ENCODE results near the gene COL23A1. TPM values are rescaled to one million over a fixed set of nuclear protein-coding genes. Genes with fewer than 3 reads are reported as not detected.
A peak's percentile ranks its signal among the peaks of the same experiment; 100 is the strongest.
"Not testable (repeated sequence)": the region's sequence is repeated elsewhere in the genome, so short reads cannot be mapped to it uniquely, and the experiment has no call there.

Gene COL23A1
- total and polyA plus RNA-seq, 2 experiments from 2014 or later = 1.1 to 5.1 TPM

- Histone ChIP-seq H4K20me1 (ENCODE audit: insufficient read depth, poor library complexity, severe bottlenecking) (no peaks in the 10 kb centered on the region), H3K36me3 (replicated peaks; ENCODE audit: insufficient read depth, low read depth) (no peaks in the 10 kb centered on the region), H3K4me2 (peak overlapping the region; percentile 99), H3K9me3 (ENCODE audit: low read depth) (no peaks in the 10 kb centered on the region), H3K4me1 (ENCODE audit: insufficient read depth) (peaks cover 10% of the 10 kb centered on the region), H3K27me3 (peaks cover 32% of the 10 kb centered on the region), H2AFZ (no peak overlapping the region), H3K27ac (no peak overlapping the region), H3K9me2 (replicated peaks; ENCODE audit: insufficient read depth) (no peaks in the 10 kb centered on the region), H3K4me3 (no peak overlapping the region), H3K79me2 (no peaks in the 10 kb centered on the region)
- DNase-seq (ENCODE audit: low spot score) = no peak
- WGBS (ENCODE audit: low lambda C conversion rate, missing lambda C conversion rate) = 73% methylated on average over 8 of the region's 8 CpGs
- TF ChIP-seq EZH2 (IDR thresholded peaks at IDR 0.05; ENCODE audit: borderline replicate concordance) = no peak
- TF ChIP-seq CTCF (IDR thresholded peaks at IDR 0.05; ENCODE audit: poor library complexity) = no peak
- no peak for TF ChIP-seq EZH2phosphoT487 (IDR thresholded peaks at IDR 0.05; ENCODE audit: low read depth, severe bottlenecking, unreplicated experiment)
Observed at GRCh38 chr5:178588769-178589168, 1.4 kb downstream of the COL23A1 start.

GRCh38 chr5:178587763-178588611 lies 2.2 kb downstream of the COL23A1 start:
- H3K36me3 ChIP-seq (replicated peaks; ENCODE audit: insufficient read depth, low read depth) = no peaks in the 10 kb centered on the region
- no peak overlapping the region for H3K27ac ChIP-seq
- no peak overlapping the region for H3K4me2 ChIP-seq
- TF ChIP-seq EZH2phosphoT487 (IDR thresholded peaks at IDR 0.05; ENCODE audit: low read depth, severe bottlenecking, unreplicated experiment) (no peak), EZH2 (IDR thresholded peaks at IDR 0.05; ENCODE audit: borderline replicate concordance) (no peak), CTCF (IDR thresholded peaks at IDR 0.05; ENCODE audit: poor library complexity) (no peak)
- no peaks in the 10 kb centered on the region for H3K9me2 ChIP-seq (replicated peaks; ENCODE audit: insufficient read depth)
- H3K27me3 ChIP-seq = peaks cover 32% of the 10 kb centered on the region
- H3K79me2 ChIP-seq = no peaks in the 10 kb centered on the region
- DNase-seq (ENCODE audit: low spot score) = no peak
- H2AFZ ChIP-seq = no peak overlapping the region
- H4K20me1 ChIP-seq (ENCODE audit: insufficient read depth, poor library complexity, severe bottlenecking) = no peaks in the 10 kb centered on the region
- 52% methylated on average over 13 of the region's 13 CpGs for WGBS (ENCODE audit: low lambda C conversion rate, missing lambda C conversion rate)
- peaks cover 10% of the 10 kb centered on the region for H3K4me1 ChIP-seq (ENCODE audit: insufficient read depth)
- H3K9me3 ChIP-seq (ENCODE audit: low read depth) = no peaks in the 10 kb centered on the region
- no peak overlapping the region for H3K4me3 ChIP-seq

- Histone ChIP-seq H3K4me2 (no peak overlapping the region), H4K20me1 (ENCODE audit: insufficient read depth, poor library complexity, severe bottlenecking) (no peaks in the 10 kb centered on the region), H3K27ac (no peak overlapping the region), H2AFZ (no peak overlapping the region), H3K79me2 (no peaks in the 10 kb centered on the region), H3K4me3 (no peak overlapping the region), H3K27me3 (peaks cover 32% of the 10 kb centered on the region), H3K9me3 (ENCODE audit: low read depth) (no peaks in the 10 kb centered on the region), H3K36me3 (replicated peaks; ENCODE audit: insufficient read depth, low read depth) (no peaks in the 10 kb centered on the region), H3K4me1 (ENCODE audit: insufficient read depth) (peaks cover 10% of the 10 kb centered on the region), H3K9me2 (replicated peaks; ENCODE audit: insufficient read depth) (no peaks in the 10 kb centered on the region)
- DNase-seq (ENCODE audit: low spot score) = no peak
- no peak for TF ChIP-seq EZH2phosphoT487 (IDR thresholded peaks at IDR 0.05; ENCODE audit: low read depth, severe bottlenecking, unreplicated experiment)
- 94% methylated on average over 2 of the region's 2 CpGs for WGBS (ENCODE audit: low lambda C conversion rate, missing lambda C conversion rate)
Observed at GRCh38 chr5:178586396-178586795, 3.8 kb downstream of the COL23A1 start.

- not testable (repeated sequence) for H3K79me2 ChIP-seq; H3K9me2 ChIP-seq (replicated peaks; ENCODE audit: insufficient read depth); H3K9me3 ChIP-seq (ENCODE audit: low read depth); H3K27ac ChIP-seq; H3K4me1 ChIP-seq (ENCODE audit: insufficient read depth); H3K4me3 ChIP-seq; H3K36me3 ChIP-seq (replicated peaks; ENCODE audit: insufficient read depth, low read depth); H3K4me2 ChIP-seq; H2AFZ ChIP-seq; H4K20me1 ChIP-seq (ENCODE audit: insufficient read depth, poor library complexity, severe bottlenecking)
- WGBS (ENCODE audit: low lambda C conversion rate, missing lambda C conversion rate) = 90% methylated on average over 11 of the region's 11 CpGs
- DNase-seq (ENCODE audit: low spot score) = peak; percentile 48
- peaks cover 32% of the 10 kb centered on the region for H3K27me3 ChIP-seq
Observed at GRCh38 chr5:178585421-178585820, 4.8 kb downstream of the COL23A1 start.

Data from hepatocyte (in vitro differentiated cells).